CD14-positive monocyte (primary cell): ENCODE measurements around the gene TTPAL. TPM values are rescaled to one million over a fixed set of nuclear protein-coding genes. Genes with fewer than 3 reads are reported as not detected.

ENCODE experiments used
- DNase-seq, 3 donors: peaks; one replicate each; pipeline ENCODE4 v3.0.0-alpha.2; 2011 to 2022
- H2AFZ ChIP-seq: 2 replicates; pipeline ENCODE4 v1.6.0; 2012; ENCODE audit warnings: mild to moderate bottlenecking, low read depth, low read length, inconsistent platforms; ENCODE audit not compliant: insufficient read depth, poor library complexity, severe bottlenecking
- H3K27ac ChIP-seq, 2 donors: 1 replicate in 1 of 2; 2 replicates in 1 of 2; pipeline ENCODE4 v1.5.1; 2012 to 2013; ENCODE audit warnings: low read length in 2 of 2, control low read depth in 1 of 2, inconsistent platforms in 1 of 2, low read depth in 1 of 2, mild to moderate bottlenecking in 1 of 2
- H3K27me3 ChIP-seq, 2 donors: one replicate each; pipeline versions ENCODE4 v1.6.0 to v1.6.1; 2011 to 2013; ENCODE audit warnings: low read length in 2 of 2; ENCODE audit not compliant: control insufficient read depth in 2 of 2, insufficient read depth in 2 of 2
- H3K36me3 ChIP-seq, 2 donors: replicated peaks in 1 of 2; 1 replicate in 1 of 2; 2 replicates in 1 of 2; pipeline versions ENCODE4 v1.5.1 to v1.6.1; 2012 to 2013; ENCODE audit warnings: low read length in 2 of 2, control low read depth in 1 of 2, inconsistent platforms in 1 of 2, mild to moderate bottlenecking in 1 of 2; ENCODE audit not compliant: insufficient read depth in 2 of 2, control insufficient read depth in 1 of 2
- H3K4me1 ChIP-seq, 2 donors: 1 replicate in 1 of 2; 2 replicates in 1 of 2; pipeline versions ENCODE4 v1.5.1 to v1.6.1; 2012 to 2013; ENCODE audit warnings: low read length in 2 of 2, control low read depth in 1 of 2, inconsistent platforms in 1 of 2, mild to moderate bottlenecking in 1 of 2, moderate library complexity in 1 of 2; ENCODE audit not compliant: insufficient read depth in 2 of 2, control insufficient read depth in 1 of 2
- H3K4me2 ChIP-seq: replicated peaks from 2 replicates; pipeline ENCODE3; 2012; ENCODE audit warnings: low read length, moderate library complexity, mild to moderate bottlenecking; ENCODE audit not compliant: poor library complexity, severe bottlenecking; ENCODE audit errors: extremely low read depth
- H3K4me3 ChIP-seq, 3 experiments: fragments of 200-600 bp in 1 of 3; sonication (generic) in 1 of 3; replicated peaks in 1 of 3; 1 replicate in 2 of 3; 2 replicates in 1 of 3; pipeline ENCODE4 v1.5.1; 2011 to 2013; ENCODE audit warnings: low read length in 3 of 3, mild to moderate bottlenecking in 3 of 3, control low read depth in 2 of 3, low read depth in 2 of 3, inconsistent platforms in 1 of 3, moderate library complexity in 1 of 3
- H3K79me2 ChIP-seq: 2 replicates; pipeline ENCODE4 v1.6.0; 2012; ENCODE audit warnings: mild to moderate bottlenecking, control low read depth, inconsistent platforms, low read length, moderate library complexity; ENCODE audit not compliant: insufficient read depth
- H3K9ac ChIP-seq: 2 replicates; pipeline ENCODE4 v1.6.0; 2017; ENCODE audit warnings: low read length, mild to moderate bottlenecking; ENCODE audit not compliant: insufficient read depth, poor library complexity, severe bottlenecking
- H3K9me3 ChIP-seq, 2 donors: replicated peaks in 1 of 2; 1 replicate in 1 of 2; 2 replicates in 1 of 2; pipeline versions ENCODE4 v1.5.1 to v1.6.1; 2012 to 2013; ENCODE audit warnings: low read length in 2 of 2, control low read depth in 1 of 2; ENCODE audit not compliant: control insufficient read depth in 1 of 2, insufficient read depth in 1 of 2
- H4K20me1 ChIP-seq: 2 replicates; pipeline ENCODE4 v1.6.0; 2012; ENCODE audit warnings: mild to moderate bottlenecking, low read length, control low read depth, moderate library complexity; ENCODE audit not compliant: insufficient read depth
- H3K27ac Mint-ChIP-seq, 7 donors: one replicate each; pipeline ENCODE4 v1.8.0; 2020; ENCODE audit warnings: mild to moderate bottlenecking in 7 of 7, mixed read lengths in 7 of 7, moderate library complexity in 6 of 7, inconsistent platforms in 2 of 7
- H3K27me3 Mint-ChIP-seq, 3 donors: one replicate each; pipeline ENCODE4 v1.8.0; 2021 to 2022; ENCODE audit warnings: low read depth in 3 of 3, mild to moderate bottlenecking in 3 of 3, mixed read lengths in 3 of 3, moderate library complexity in 3 of 3, inconsistent platforms in 1 of 3
- H3K36me3 Mint-ChIP-seq, 2 donors: one replicate each; pipeline ENCODE4 v1.8.0; 2020; ENCODE audit warnings: mixed read lengths in 2 of 2, inconsistent platforms in 1 of 2, mild to moderate bottlenecking in 1 of 2
- H3K4me1 Mint-ChIP-seq: one replicate; pipeline ENCODE4 v1.8.0; 2020; ENCODE audit warnings: mild to moderate bottlenecking, mixed read lengths
- H3K4me3 Mint-ChIP-seq, 2 donors: one replicate each; pipeline ENCODE4 v1.8.0; 2020; ENCODE audit warnings: mild to moderate bottlenecking in 2 of 2, mixed read lengths in 2 of 2, moderate library complexity in 1 of 2
- H3K9me3 Mint-ChIP-seq, 7 donors: one replicate each; pipeline ENCODE4 v1.8.0; 2020 to 2022; ENCODE audit warnings: mixed read lengths in 7 of 7, mild to moderate bottlenecking in 6 of 7, moderate library complexity in 6 of 7, inconsistent platforms in 2 of 7
- WGBS: methylation state at CpG from one replicate; pipeline ENCODE4 v1.1.5; 2013; ENCODE audit warnings: missing lambda C conversion rate; ENCODE audit not compliant: insufficient coverage; 5-methylcytosine and 5-hydroxymethylcytosine counted together
- intact Hi-C, 2 donors: fragments of 100-400 bp; cut with micrococcal nuclease; formaldehyde crosslinking; loops; one replicate each; pipeline versions ENCODE4 v1.15.0 to v1.15.1; 2023
- polyA plus RNA-seq, 3 donors: library from polyadenylated mRNA; depleted of rRNA in 1 of 3; unstranded in 2 of 3; stranded (reverse) in 1 of 3; fragments of 300-500 nt in 2 of 3; fragments of >200 nt in 1 of 3; fragmentation: Illumina TruSeq in 2 of 3; gene quantifications; 1 replicate in 2 of 3; 2 replicates in 1 of 3; pipeline ENCODE4 v1.2.3, GENCODE V29; 2012 to 2021
- TF ChIP-seq, protein P1 (sequence below): fragments of 200-600 bp; IDR thresholded peaks from one replicate; pipeline ENCODE4 v1.8.0; 2022; ENCODE audit warnings: antibody characterized with exemption, mild to moderate bottlenecking

TTPAL gene
- polyA plus RNA-seq, 3 donors = 1.5 to 4.9 (median 3.0) TPM

- Mint-ChIP-seq H3K27me3 (peaks cover 2 to 14% (median 6%) of the 10 kb centered on the region in 3 donors), H3K27ac (no peak overlapping the region), H3K4me3 (no peak overlapping the region), H3K36me3 (no peaks in the 10 kb centered on the region), H3K9me3 (peaks cover 0 to 1% (median 0%) of the 10 kb centered on the region in 7 donors), H3K4me1 (peaks cover 24% of the 10 kb centered on the region)
- Histone ChIP-seq H3K9me3 (no peaks in the 10 kb centered on the region), H3K27me3 (no peaks in the 10 kb centered on the region), H3K36me3 (no peaks in the 10 kb centered on the region), H3K4me1 (peaks cover 11% of the 10 kb centered on the region in 2 donors), H2AFZ (no peak overlapping the region), H3K4me2 (no peak overlapping the region), H3K27ac (no peak overlapping the region), H3K79me2 (no peaks in the 10 kb centered on the region), H4K20me1 (no peaks in the 10 kb centered on the region), H3K4me3 (no peak overlapping the region), H3K9ac (no peak overlapping the region)
- TF ChIP-seq, protein P1, sequence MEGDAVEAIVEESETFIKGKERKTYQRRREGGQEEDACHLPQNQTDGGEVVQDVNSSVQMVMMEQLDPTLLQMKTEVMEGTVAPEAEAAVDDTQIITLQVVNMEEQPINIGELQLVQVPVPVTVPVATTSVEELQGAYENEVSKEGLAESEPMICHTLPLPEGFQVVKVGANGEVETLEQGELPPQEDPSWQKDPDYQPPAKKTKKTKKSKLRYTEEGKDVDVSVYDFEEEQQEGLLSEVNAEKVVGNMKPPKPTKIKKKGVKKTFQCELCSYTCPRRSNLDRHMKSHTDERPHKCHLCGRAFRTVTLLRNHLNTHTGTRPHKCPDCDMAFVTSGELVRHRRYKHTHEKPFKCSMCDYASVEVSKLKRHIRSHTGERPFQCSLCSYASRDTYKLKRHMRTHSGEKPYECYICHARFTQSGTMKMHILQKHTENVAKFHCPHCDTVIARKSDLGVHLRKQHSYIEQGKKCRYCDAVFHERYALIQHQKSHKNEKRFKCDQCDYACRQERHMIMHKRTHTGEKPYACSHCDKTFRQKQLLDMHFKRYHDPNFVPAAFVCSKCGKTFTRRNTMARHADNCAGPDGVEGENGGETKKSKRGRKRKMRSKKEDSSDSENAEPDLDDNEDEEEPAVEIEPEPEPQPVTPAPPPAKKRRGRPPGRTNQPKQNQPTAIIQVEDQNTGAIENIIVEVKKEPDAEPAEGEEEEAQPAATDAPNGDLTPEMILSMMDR = no peak
- intact Hi-C loops = no loop called here
- WGBS = no CpG with 5 or more reads among the region's 2 CpGs
- no peak for DNase-seq
Observed at GRCh38 chr20:44439318-44439717, 36.4 kb upstream of the TTPAL start.

DNA sequence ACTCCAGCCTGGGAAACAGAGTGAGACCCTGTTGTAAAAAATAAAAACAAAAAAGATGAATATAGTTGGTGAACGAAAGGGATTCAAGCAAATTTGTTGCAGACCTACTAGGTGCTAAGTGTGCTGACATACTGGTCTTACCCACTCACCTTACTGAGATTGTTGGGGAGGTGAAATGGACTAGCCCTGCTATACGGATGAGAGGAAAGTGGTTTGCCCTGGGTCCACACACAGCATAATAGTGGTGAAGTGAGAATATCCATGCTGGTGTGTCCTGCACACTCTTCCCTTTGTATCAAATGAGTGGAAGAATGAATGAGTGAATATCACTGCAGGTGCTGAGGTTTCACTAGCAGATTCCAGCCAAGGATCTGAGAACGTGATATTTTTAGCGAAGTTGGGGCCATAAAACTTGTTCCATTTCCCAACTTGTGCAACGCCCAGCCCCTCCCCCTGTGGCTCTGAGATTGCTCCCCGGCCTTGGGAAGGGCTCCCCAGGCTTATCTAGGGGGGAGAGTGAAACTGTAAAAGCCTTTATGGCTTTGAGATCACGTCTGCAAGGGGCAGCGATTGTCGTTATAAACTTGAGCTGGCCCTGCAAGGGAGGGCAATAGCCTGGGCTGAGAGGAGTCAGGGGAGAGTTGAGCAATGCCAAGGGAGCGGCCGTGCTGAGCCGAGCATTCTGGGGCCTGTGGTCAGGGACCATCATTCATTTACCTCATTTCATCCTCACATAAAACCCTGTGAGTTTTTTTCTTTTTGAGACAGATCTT lies 33.2 kb upstream of the TTPAL start:
- Histone ChIP-seq H3K27ac (no peak overlapping the region), H3K4me1 (peaks cover 11% of the 10 kb centered on the region in 2 donors), H3K79me2 (no peaks in the 10 kb centered on the region), H3K4me3 (peak overlapping the region in 1 of 3 experiments; percentile 45), H3K9ac (peak overlapping the region; percentile 15), H4K20me1 (no peaks in the 10 kb centered on the region), H3K27me3 (no peaks in the 10 kb centered on the region), H2AFZ (peak overlapping the region; percentile 76), H3K9me3 (no peaks in the 10 kb centered on the region), H3K4me2 (peak overlapping the region; percentile 59), H3K36me3 (no peaks in the 10 kb centered on the region)
- peak; percentile 21 to 31 (median 26) for DNase-seq
- Mint-ChIP-seq H3K4me3 (peak overlapping the region; percentile 38 to 78), H3K4me1 (peaks cover 14% of the 10 kb centered on the region), H3K9me3 (peaks cover 0 to 2% (median 0%) of the 10 kb centered on the region in 7 donors), H3K27me3 (peaks cover 2 to 9% (median 7%) of the 10 kb centered on the region in 3 donors), H3K36me3 (no peaks in the 10 kb centered on the region), H3K27ac (no peak overlapping the region)
- TF ChIP-seq, protein P1 = no peak
- WGBS = 25% methylated on average over 5 of the region's 12 CpGs
- intact Hi-C loops = no loop called here
